ENCODE data around the gene UGT2B28. TPM values are rescaled to one million over a fixed set of nuclear protein-coding genes. Genes with fewer than 3 reads are reported as not detected.
A peak's percentile ranks its signal among the peaks of the same experiment; 100 is the strongest.
"Not testable (repeated sequence)": the region's sequence is repeated elsewhere in the genome, so short reads cannot be mapped to it uniquely, and the experiment has no call there.

The UGT2B28 gene
- total RNA-seq: not detected
- long read RNA-seq, donor 1: 0 reads
- long read RNA-seq, donor 2: 0 reads

DNA sequence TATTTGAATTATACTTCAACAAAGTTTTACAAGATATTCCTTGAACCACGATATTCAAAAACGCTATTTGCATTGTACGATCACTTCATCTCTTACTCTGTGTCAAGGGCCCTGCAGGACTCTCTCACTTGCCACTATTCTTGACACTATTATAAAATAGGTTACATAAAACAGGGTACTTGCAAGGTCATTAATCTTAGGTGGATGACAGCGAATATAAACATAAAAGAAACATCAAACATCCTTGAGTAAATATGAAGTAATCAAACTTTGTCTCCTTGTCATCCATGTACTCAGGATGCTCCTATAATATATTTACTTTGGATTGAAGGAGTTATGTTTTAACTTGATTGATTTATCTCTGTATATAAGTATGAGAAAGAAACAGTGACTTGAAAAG is at the start of gene UGT2B28:
Gene UGT2B28 (plus strand): TSS at position 395 of the 400 bp plus-strand sequence. CDS start 26 bp downstream, outside the sequence.
- DNase-seq (ENCODE audit: low spot score); intact Hi-C loops (cut with DNase I): not testable (repeated sequence)

DNA sequence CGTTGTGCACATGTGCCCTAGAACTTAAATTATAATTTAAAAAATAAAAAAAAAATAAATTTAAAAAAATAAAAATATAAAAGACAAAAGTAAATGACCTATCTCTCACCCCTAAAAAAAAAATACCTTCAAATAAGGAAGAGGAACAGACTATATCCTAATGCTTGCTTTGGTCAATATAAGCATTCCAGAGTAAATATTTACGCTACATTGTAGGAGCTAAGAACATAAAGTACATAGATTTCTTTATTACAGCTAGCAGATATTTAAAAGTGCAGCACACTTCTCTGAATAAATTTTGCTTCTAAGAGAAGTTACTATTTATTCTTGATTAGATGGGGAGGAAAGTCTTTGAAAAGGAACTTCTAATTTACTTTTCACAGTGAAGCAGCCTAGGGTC is 41.2 kb upstream of the UGT2B28 start:
- DNase-seq (ENCODE audit: low spot score): no peak
- intact Hi-C loops (cut with DNase I): no loop called here

DNA sequence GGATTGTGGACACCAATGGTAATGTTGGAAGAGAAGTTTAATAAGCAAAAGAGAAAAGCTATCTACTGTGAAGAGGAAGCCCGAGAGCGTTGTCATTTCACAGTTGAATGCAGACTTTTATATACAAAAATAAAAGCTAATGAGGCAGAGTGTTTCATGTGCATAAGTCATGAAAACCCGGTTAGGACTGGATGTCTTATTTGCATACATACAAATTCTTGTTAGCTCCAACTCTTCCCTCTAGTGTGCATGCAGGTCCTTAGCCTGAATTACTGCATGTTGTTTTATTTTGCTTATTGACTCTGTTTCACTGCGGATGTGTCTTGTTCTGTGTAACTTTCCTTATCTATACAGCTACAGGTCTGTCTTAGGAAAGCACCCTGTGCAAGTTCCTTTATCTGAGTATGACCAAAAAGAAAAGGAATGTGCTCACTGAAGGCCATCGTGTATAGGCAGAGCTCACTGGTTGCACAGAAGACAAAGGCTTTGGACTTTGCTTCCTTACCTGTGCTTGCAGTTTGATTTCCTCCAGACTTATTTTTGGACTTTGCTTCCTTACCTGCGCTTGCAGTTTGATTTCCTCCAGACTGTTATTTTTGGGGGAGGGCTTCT is 40.6 kb upstream of the UGT2B28 start:
- intact Hi-C loops (cut with DNase I): no loop called here
- no peak for DNase-seq (ENCODE audit: low spot score)

DNA sequence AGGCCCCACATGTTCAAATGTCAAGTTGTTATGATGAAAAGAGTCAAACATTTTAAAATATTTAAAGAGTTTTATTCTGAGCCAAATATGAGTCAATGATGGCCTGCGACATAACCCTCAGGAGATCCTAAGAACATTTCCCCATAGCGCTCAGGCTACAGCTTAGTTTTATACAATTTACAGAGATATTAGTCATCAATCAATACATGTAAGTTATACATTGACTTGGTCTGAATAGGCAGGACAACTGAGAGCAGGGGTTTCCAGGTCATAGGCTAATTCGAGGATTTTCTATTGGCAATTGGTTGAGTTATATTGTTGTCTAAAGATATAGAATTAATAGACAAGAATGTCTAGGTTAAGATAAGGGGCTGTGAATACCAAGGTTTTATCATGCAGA is 39.5 kb upstream of the UGT2B28 start:
- intact Hi-C loops (cut with DNase I); DNase-seq (ENCODE audit: low spot score): not testable (repeated sequence)

DNA sequence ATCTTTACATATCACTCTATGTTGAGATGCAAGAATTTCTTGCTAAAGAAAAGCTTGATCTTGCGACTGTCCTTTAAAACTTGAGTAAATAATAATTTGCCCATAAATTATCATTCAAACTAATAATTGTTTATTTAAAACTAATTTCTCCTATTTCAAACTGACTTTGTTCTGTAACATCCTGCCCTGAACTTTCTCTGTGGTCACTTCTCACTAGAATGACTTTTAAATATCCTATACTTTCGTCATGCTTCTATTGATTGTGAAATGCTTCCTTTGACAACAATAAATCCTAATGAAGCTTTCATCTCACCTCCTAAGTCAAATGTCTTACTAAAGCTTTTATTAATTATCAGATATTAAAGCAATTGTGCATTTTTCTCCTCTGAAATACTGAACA is 38.5 kb upstream of the UGT2B28 start:
- intact Hi-C loops (cut with DNase I): not testable (repeated sequence)

DNA sequence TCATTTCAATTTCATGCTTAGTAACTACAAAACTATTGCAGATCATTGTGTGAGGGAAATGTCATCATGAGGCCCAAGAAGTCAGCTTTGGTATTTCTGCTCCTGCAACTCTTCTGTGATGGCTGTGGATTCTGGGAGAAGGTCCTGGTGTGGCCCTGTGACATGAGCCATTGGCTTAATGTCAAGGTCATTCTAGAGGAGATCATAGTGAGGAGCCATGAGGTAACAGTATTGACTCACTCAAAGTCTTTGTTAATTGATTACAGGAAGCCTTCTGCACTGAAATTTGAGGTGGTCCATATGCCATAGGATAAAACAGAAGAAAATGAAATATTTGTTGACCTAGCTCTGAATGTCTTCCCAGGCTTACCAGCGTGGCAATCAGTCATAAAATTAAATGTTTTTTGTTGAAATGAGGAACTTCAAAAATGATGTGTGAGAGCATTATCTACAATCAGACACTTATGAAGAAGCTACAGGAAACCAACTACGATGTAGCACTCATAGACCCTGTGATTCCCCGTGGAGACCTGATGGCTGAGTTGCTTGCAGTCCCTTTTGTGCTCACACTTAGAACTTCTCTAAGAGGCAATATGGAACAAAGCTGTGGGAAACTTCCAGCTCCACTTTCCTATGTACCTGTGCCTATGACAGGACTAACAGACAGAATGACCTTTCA is 37.6 kb upstream of the UGT2B28 start:
- intact Hi-C loops (cut with DNase I); DNase-seq (ENCODE audit: low spot score): not testable (repeated sequence)

More for the DNA sequence above, 38.5 kb upstream of the UGT2B28 start:
- not testable (repeated sequence) for DNase-seq (ENCODE audit: low spot score)

DNA sequence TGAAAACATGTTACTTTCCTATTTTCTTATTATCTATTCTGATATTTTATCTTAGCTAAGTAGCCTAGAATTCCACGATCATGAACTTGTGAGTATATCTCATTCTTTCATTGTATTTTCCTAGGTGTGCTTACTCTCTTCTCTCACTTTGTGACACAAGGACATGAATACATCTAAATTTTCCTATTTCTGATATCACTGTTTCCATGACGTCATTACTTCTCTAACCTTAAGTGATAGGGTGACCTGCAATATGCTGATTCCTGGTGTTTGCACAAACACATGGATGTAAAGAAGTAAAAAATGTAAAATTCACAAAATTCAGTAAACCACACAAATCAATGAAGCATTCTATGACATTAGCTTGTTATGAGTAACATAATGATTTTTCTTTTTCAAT is 29.4 kb upstream of the UGT2B28 start:
- intact Hi-C loops (cut with DNase I); DNase-seq (ENCODE audit: low spot score): not testable (repeated sequence)

DNA sequence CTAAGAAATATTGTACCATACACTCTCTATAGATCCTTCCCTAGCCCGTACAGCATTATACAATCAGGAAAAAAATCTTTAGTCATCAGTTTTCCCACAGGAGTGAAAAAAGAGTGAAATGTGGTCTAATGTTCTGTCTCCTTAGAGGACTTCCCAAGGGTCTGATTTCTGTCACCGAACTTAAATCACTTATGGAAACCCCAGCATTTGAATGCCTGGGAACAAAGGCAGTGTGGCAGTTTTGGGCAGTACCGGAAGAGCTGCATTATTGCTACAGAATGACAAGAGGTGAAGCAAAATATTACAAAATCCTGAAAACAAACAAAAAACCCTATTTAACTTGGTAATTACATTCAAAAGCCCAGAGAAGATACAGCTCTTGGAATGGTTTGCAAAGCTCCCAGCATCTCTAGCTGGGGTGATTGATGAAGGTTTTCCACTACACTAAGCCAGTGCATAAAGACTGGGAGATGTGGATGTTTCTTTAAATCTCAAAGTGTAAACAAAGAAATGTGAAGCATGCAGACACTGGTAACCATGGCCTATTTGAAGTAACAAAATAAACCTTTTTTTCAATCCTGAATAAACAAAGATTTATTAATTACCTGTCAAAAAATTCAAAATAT is 27.0 kb upstream of the UGT2B28 start:
- intact Hi-C loops (cut with DNase I); DNase-seq (ENCODE audit: low spot score): not testable (repeated sequence)

DNA sequence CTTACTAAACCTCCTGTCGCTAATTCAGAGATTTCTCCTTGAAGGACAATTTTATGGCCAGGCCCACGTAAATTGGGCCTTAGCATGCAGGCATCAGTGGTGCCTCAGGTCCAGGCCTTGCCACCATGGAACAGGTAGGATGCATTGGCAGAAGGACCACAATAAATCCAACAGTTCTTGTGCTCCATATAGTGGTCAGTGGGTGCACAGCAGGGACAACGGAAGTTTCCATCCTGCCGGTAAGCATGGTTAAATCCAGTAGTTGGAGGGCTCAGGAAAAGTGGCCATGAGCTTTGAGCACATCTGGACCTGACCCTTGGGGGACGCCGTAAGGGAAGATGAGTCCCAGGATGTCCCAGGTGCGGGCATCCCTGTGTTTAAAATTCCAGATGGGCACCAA is 11.7 kb upstream of the UGT2B28 start:
- peak; percentile 38 for DNase-seq (ENCODE audit: low spot score)
- intact Hi-C loops (cut with DNase I): not testable (repeated sequence)

DNA sequence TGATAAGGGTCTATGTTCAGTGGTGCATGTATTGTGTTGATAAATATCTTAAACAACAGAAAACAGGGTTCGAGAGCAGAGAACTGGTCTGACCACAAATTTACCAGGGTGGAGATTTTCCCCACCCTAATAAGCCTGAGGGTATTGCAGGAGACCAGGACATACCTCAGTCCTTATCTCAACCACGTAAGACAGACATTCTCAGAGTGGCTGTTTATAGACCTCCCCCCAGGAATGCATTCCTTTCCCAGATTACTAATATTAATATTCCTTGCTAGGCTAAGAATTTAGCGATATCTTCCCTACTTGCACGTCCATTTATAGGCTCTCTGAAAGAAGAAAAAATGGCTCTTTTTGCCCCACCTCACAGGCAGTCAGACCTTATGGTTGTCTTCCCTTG is 16.1 kb downstream of the UGT2B28 start:
- intact Hi-C loops (cut with DNase I); DNase-seq (ENCODE audit: low spot score): not testable (repeated sequence)

DNA sequence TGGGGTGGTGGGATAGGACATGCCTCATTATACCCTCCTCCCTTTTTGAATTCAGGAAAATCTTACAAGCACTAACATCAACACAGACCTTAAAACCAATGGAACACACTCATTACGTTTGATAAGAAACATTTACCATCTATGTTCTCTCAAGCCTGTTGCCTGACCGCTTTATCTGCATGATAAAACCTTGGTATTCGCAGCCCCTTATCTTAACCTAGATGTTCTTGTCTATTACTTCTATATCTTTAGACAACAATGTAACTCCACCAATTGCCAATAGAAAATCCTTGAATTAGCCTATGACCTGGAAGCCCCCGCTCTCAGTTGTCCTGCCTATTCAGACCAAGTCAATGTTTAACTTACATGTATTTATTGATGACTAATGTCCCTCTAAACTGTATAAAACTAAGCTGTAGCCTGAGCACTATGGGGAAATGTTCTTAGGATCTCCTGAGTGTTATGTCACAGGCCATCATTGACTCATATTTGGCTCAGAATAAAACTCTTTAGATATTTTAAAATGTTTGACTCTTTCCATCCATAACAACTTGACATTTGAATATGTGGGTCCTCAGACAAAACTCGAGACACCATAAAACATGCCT is 28.3 kb downstream of the UGT2B28 start:
- intact Hi-C loops (cut with DNase I); DNase-seq (ENCODE audit: low spot score): not testable (repeated sequence)

DNA sequence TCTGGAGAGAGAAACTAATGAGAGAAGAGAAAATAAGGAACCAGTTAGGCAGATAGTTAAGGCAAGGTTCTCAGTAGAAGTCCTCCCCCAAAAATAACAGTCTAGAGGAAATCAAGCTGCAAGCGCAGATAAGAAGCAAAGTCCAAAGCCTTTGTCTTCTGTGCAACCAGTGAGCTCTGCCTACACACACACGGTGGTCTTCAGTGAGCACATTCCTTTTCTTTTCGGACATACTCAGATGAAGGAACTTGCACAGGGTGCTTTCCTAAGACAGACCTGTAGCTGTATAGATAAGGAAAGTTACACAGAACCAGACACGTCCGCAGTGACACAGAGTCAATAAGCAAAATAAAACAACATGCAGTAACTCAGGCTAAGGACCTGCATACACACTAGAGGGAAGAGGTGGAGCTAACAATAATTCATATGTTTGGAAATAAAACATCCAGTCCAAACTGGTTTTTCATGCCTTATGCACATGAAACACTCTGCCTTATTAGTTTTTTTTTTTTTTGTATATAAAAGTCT is 29.3 kb downstream of the UGT2B28 start:
- DNase-seq (ENCODE audit: low spot score); intact Hi-C loops (cut with DNase I): not testable (repeated sequence)

DNA sequence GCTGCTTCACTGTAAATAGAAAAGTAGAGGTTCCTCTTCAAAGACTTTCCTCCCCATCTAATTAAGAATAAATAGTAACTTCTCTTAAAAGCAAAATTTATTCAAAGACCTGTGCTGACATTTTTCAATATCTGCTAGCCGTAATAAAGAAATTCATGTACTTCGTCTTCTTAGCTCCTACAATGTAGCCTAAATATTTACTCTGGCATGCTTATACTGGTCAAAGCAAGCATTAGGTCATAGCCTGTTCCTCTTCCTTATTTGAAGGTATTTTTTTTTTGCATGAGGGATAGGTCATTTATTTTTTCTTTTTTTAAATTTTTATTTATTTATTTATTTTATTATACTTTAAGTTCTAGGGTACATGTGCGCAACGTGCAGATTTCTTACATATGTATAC is 30.0 kb downstream of the UGT2B28 start:
- intact Hi-C loops (cut with DNase I); DNase-seq (ENCODE audit: low spot score): not testable (repeated sequence)

DNA sequence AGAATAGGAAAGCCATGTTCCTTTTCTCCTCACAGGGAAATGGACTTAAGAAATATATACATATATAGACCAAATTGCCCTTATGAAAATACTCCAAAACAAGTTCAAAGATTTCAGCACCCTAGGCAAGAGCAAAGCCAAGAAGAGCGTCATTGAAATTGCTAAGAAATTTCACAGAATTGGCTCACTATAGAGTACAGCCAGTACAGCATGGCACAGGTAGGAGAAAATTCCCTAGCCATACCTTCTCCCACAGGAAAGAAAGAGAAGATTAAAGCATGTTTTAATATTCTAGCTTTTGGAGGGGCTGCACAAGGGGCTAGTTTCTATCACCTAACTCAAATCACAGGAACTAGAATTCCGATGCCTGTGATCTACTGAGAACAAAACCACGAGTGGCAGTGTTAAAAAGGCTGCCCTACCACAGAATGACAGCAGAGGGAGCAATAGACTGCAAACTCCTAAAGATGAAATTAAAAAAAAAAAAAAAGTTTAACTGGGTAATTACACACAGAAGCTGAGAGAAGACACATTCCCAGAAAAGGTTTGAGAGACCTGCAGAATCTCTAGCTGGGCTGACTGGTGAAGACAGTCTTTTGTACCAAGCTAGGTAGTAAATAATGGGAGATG is 37.5 kb downstream of the UGT2B28 start:
- intact Hi-C loops (cut with DNase I); DNase-seq (ENCODE audit: low spot score): not testable (repeated sequence)

DNA sequence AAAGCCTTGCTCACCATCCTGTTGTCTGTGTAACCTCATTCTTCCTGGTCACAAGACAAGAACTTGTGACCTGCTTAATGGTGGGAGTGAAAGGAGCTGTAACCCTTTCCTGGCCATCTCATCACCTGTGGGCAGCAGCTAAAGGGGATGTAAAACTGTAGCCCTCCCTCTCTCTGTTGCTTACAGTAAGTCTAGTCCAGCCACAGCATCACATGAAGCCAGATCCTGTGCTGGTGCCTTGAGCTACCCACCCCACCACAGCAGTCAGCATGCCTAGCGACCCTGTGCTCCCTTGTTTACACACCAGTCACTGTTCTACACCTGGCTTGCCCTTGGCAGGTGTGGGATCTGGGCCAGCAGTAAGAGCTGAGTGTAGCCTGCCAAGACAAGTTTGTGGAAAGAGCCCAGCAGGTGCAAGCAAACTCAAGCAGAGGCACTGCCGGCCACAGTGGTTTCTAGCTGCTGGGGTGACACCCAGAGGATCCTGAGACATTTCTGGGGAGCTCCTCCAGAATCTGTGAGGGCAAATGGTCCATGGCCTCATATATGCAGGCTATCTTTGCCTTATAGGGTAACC is 41.0 kb downstream of the UGT2B28 start:
- intact Hi-C loops (cut with DNase I): no loop called here
- no peak for DNase-seq (ENCODE audit: low spot score)

DNA sequence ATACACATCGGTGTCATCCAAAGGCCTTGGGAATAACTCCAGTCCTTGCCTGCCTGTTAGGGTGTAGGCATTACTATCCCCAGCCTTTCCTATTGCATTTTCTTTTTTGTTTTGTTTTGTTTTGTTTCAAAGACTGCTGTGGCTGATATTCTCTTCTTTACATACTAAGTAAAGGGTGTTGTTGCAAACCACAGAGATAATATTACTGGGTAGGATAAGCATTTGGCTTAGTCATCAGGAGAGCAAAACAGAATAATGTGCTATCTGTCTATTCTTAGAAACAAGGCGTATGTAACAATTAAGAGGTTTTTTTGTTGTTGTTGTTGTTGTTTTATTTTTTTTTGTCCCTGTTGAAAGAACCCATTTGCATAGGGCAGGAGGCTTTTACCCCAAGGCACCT is 41.8 kb downstream of the UGT2B28 start:
- intact Hi-C loops (cut with DNase I): no loop called here
- DNase-seq (ENCODE audit: low spot score): no peak

DNA sequence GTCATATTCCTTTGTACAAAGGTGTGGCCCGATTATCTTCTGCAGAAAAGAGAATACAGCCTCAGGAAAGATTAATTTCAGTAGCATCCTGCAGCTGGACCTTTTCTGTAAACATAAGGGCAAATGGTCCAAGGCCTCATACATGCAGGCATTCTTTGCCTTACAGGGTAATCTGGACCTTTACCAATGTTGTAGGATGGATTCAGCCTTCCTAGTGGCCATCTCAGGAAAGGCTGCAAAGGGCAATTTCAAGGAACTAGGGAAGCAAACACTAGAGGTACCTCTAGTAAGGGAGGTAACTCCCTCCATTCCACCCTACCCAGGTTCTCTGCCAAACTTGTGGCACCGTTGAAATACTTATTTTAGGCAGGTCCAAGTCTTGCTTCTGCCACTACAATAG is 43.0 kb downstream of the UGT2B28 start:
- intact Hi-C loops (cut with DNase I): no loop called here
- no peak for DNase-seq (ENCODE audit: low spot score)

DNA sequence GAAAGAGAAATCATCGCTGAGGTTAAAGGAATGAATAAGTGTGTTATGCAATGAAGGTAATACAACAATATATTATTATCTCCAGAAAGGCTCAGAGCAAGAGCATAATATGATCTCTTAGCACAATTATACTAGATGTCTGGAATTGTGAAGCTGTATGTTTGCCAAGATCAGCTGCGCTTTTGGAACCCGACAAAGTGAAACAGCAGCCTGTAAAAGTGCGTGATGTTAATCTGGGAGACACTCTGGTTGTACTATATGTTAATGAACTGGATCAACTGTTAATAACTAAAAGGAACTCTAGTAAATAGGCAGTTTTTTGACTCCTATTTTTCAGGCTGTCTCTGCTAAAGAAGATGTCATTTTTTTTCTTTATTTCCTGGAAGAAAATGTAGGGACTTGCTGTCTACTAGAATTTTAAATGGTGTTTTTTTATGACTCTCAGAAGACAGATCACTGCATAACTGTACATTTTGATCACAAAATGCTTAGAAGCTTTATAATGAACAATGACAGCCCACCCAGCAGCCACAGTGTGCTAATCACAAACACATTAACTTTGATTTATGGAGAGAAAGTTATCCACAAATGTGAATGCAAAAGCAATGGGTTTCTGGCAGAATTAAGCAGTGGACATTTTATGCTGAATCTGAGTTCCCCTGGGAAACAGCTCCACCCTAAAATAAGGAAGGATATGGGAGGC is 50.2 kb downstream of the UGT2B28 start:
- intact Hi-C loops (cut with DNase I): no loop called here
- no peak for DNase-seq (ENCODE audit: low spot score)
